Stimulated activated effector memory CD8-positive, alpha-beta T cell treated with anti-CD3 and anti-CD28 coated beads, Interleukin-12 subunit alpha, Interleukin-12 subunit beta, amount 100 ng/mL, for 72 hours (primary cell): ENCODE data around the gene SHISA7.
"Not testable (repeated sequence)": the region's sequence is repeated elsewhere in the genome, so short reads cannot be mapped to it uniquely, and the experiment has no call there.

Experiments used
- ATAC-seq: fragments of 150-1000 bp; cut with Tn5 transposase; 2 replicates; pipeline ENCODE4 v1.10.0; 2021
- DNase-seq, 2 donors: peaks; one replicate each; pipeline ENCODE4 v3.0.0; 2021 to 2022; ENCODE audit warnings: low spot score in 2 of 2
- H3K27ac Mint-ChIP-seq: one replicate; pipeline ENCODE4 v1.8.0; 2022; ENCODE audit warnings: mild to moderate bottlenecking, mixed read lengths
- H3K36me3 Mint-ChIP-seq: one replicate; pipeline ENCODE4 v1.8.0; 2022; ENCODE audit warnings: mild to moderate bottlenecking, mixed read lengths
- H3K4me1 Mint-ChIP-seq: one replicate; pipeline ENCODE4 v1.8.0; 2022; ENCODE audit warnings: mixed read lengths
- H3K4me3 Mint-ChIP-seq: one replicate; pipeline ENCODE4 v1.8.0; 2022; ENCODE audit warnings: mild to moderate bottlenecking, mixed read lengths
- H3K9me3 Mint-ChIP-seq: one replicate; pipeline ENCODE4 v1.8.0; 2022; ENCODE audit warnings: mixed read lengths

The SHISA7 gene

GRCh38 chr19:55460670-55461258, 17.7 kb upstream of the SHISA7 start:
- no peak for ATAC-seq
- peaks cover 8% of the 10 kb centered on the region for H3K36me3 Mint-ChIP-seq
- peak in 1 of 2 donors; percentile 69 for DNase-seq

GRCh38 chr19:55459950-55460657, 17.0 kb upstream of the SHISA7 start:
- H3K4me3 Mint-ChIP-seq = peak overlapping the region; percentile 87
- peaks cover 8% of the 10 kb centered on the region for H3K36me3 Mint-ChIP-seq
- ATAC-seq = no peak
- no peak for DNase-seq
- H3K27ac Mint-ChIP-seq = peak overlapping the region; percentile 93
- H3K4me1 Mint-ChIP-seq = peaks cover 36% of the 10 kb centered on the region
- H3K9me3 Mint-ChIP-seq = no peaks in the 10 kb centered on the region

More at GRCh38 chr19:55460670-55461258, 17.7 kb upstream of the SHISA7 start:
- Mint-ChIP-seq H3K4me3 (peak overlapping the region; percentile 87), H3K27ac (peak overlapping the region; percentile 93), H3K4me1 (peaks cover 36% of the 10 kb centered on the region), H3K9me3 (no peaks in the 10 kb centered on the region)

DNA sequence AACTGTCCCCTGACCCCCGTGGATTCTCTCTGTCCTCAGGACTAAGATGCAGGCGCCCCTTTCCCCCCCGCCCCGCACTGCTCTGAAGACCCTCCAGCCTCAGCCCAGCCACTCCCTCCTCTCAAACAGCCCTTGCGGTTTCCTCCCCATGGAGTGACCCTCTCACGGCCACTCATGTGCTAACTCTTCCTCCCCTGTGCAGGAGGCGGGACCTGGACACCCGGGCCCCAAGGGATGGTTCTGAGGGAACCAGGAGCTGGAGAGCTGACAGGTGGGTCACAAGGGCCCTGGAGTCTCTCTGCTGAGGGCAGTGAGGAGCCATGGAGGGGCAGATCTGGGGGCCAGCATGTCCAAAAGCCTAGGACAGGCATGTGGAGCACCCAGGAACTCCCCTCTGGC, 16.4 kb upstream of the SHISA7 start:
- Mint-ChIP-seq H3K4me3 (peak overlapping the region; percentile 87), H3K9me3 (no peaks in the 10 kb centered on the region), H3K4me1 (peaks cover 36% of the 10 kb centered on the region), H3K27ac (no peak overlapping the region), H3K36me3 (peaks cover 8% of the 10 kb centered on the region)
- no peak for DNase-seq
- no peak for ATAC-seq

DNA sequence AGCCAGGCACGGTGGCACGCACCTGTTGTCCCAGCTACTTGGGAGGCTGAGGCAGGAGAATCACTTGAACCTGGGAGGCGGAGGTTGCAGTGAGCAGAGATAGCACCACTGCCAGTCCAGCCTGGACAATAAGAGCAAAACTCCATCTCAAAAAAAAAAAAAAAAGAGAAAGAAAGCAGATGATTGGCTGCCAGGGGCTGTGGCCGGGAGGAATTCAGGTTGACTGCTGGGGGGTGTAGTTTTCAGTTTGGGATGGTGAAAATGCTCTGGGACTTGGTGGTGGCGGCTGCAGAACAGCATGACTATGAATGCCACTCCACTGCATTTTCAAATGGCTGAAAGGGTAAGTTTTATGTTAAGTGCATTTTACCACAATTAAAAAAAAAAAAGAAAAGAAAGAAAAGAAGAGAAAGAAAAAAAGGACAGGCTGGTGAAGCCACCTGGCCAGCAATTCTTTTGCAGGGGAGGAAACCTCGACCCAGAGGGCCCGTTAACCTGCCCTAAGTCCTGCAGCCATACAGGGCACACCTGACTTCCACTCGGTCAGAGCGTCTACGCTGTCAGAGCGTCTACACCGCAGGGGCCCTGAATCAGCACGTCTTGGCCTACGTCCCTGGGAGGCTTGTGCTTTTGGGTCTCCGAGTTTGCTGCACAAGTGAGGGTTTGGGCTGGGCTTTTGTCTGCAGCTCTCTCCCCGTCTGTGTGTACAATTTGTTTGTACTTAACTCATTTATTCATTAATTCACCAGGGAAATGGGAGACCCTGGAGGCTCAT, 14.8 kb upstream of the SHISA7 start:
- peaks cover 33% of the 10 kb centered on the region for H3K4me1 Mint-ChIP-seq
- no peaks in the 10 kb centered on the region for H3K9me3 Mint-ChIP-seq
- peaks cover 8% of the 10 kb centered on the region for H3K36me3 Mint-ChIP-seq
- no peak for ATAC-seq
- H3K4me3 Mint-ChIP-seq = no peak overlapping the region
- H3K27ac Mint-ChIP-seq = peak overlapping the region; percentile 8
- DNase-seq = no peak

- peaks cover 24% of the 10 kb centered on the region for H3K4me1 Mint-ChIP-seq
- no peak overlapping the region for H3K27ac Mint-ChIP-seq
- no peak overlapping the region for H3K4me3 Mint-ChIP-seq
- DNase-seq = no peak
- peaks cover under 1% of the 10 kb centered on the region for H3K36me3 Mint-ChIP-seq
- no peaks in the 10 kb centered on the region for H3K9me3 Mint-ChIP-seq
- no peak for ATAC-seq
These were observed 13.2 kb upstream of the SHISA7 start for GRCh38 chr19:55456347-55456746.

DNA sequence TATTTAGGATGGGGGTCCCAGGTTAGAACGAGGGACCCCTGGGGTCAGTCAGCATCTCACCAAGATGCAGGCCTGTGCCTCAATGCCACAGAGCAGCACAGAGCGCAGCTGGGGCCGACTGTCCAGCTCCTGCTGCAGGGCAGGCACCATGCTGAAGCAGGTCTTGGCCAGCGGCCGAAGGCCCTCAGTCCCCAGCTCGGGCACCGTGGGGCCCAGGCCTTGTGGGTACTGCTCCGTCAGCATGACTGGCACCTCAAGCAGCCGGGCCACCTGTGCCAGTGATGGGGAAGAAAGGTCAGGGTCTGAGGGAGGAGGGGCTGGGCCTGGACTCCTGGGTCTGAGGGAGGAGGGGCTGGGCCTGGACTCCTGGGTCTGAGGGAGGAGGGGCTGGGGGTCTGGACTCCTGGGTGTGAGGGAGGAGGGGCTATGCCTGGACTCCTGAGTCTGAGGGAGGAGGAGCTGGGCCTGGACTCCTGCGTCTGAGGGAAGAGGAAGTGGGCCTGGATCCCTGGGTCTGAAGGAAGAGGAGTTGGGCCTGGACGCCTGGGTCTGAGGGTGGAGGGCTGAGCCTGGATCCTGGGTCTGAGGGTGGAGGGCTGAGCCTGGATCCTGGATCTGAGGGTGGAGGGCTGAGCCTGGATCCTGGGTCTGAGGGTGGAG, 12.6 kb upstream of the SHISA7 start:
- Mint-ChIP-seq H3K4me3 (no peak overlapping the region), H3K36me3 (no peaks in the 10 kb centered on the region), H3K9me3 (no peaks in the 10 kb centered on the region), H3K4me1 (peaks cover 18% of the 10 kb centered on the region), H3K27ac (no peak overlapping the region)
- no peak for DNase-seq
- ATAC-seq = no peak

- H3K4me1 Mint-ChIP-seq = peaks cover 10% of the 10 kb centered on the region
- DNase-seq (no peak), ATAC-seq (peak; percentile 43)
- no peak overlapping the region for H3K27ac Mint-ChIP-seq
- H3K4me3 Mint-ChIP-seq = no peak overlapping the region
- no peaks in the 10 kb centered on the region for H3K36me3 Mint-ChIP-seq
- H3K9me3 Mint-ChIP-seq = no peaks in the 10 kb centered on the region
These were observed 11.7 kb upstream of the SHISA7 start for GRCh38 chr19:55454787-55455243.

- H3K9me3 Mint-ChIP-seq = no peaks in the 10 kb centered on the region
- no peak for ATAC-seq
- H3K27ac Mint-ChIP-seq = no peak overlapping the region
- peaks cover 6% of the 10 kb centered on the region for H3K4me1 Mint-ChIP-seq
- DNase-seq = no peak
- H3K4me3 Mint-ChIP-seq = peak overlapping the region; percentile 1
- H3K36me3 Mint-ChIP-seq = no peaks in the 10 kb centered on the region
These were observed 10.6 kb upstream of the SHISA7 start for GRCh38 chr19:55453511-55454260.

DNA sequence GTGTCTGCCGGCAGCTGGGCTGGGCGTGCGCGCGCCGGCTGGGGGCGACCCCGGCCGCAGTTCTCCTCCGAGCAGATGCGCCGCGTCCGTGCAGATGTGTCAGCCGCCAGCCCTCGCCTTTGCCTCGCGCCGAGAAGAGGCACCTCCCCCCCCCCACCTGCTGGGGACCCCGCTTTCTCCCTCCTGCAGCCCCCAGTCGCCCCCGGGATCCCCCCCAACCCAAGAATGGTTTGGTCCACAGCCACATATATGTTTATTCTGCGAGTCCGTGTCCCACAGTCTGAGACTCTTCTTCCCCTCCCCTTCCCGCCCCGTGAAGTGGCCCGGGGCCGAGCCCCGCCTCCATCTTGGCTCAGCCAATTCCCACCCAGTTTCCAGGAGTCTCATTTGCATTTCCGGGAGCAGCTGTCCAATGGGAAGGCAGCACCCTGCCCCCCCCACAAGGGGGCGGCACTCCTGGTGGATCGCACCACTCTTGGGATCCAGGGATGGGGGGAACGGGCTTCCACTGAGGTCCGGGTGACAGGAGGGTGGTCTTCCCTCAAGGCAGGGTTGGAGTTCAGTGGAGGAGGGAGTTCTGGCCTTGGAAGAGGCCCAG, 9.7 kb upstream of the SHISA7 start:
- no peaks in the 10 kb centered on the region for H3K36me3 Mint-ChIP-seq
- H3K4me3 Mint-ChIP-seq = peak overlapping the region; percentile 49
- no peaks in the 10 kb centered on the region for H3K9me3 Mint-ChIP-seq
- ATAC-seq (peak; percentile 31), DNase-seq (no peak)
- H3K4me1 Mint-ChIP-seq = peaks cover 6% of the 10 kb centered on the region
- no peak overlapping the region for H3K27ac Mint-ChIP-seq

- H3K36me3 Mint-ChIP-seq = no peaks in the 10 kb centered on the region
- no peak overlapping the region for H3K27ac Mint-ChIP-seq
- H3K4me1 Mint-ChIP-seq = peaks cover 6% of the 10 kb centered on the region
- ATAC-seq = no peak
- peak overlapping the region; percentile 49 for H3K4me3 Mint-ChIP-seq
- H3K9me3 Mint-ChIP-seq = no peaks in the 10 kb centered on the region
- DNase-seq = no peak
These were observed 9.1 kb upstream of the SHISA7 start for GRCh38 chr19:55451965-55452748.

- Mint-ChIP-seq H3K9me3 (no peaks in the 10 kb centered on the region), H3K4me3 (peak overlapping the region; percentile 49), H3K4me1 (peaks cover 6% of the 10 kb centered on the region), H3K27ac (no peak overlapping the region), H3K36me3 (no peaks in the 10 kb centered on the region)
- ATAC-seq (no peak), DNase-seq (no peak)
These were observed 8.3 kb upstream of the SHISA7 start for GRCh38 chr19:55451163-55451964.

GRCh38 chr19:55449469-55449868, 6.4 kb upstream of the SHISA7 start:
- no peaks in the 10 kb centered on the region for H3K9me3 Mint-ChIP-seq
- H3K4me1 Mint-ChIP-seq = peaks cover 6% of the 10 kb centered on the region
- no peaks in the 10 kb centered on the region for H3K36me3 Mint-ChIP-seq
- no peak overlapping the region for H3K4me3 Mint-ChIP-seq
- ATAC-seq (no peak), DNase-seq (no peak)
- H3K27ac Mint-ChIP-seq = no peak overlapping the region

DNA sequence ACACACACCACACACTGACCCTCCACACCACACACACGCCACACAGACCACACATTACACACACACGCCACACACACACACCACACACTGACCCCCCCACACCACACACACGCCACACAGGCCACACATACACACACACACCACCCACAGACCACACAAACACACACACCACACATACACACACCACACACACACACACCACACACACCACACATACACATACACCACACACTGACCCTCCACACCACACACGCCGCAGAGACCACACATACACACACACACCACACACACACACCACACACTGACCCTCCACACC, 5.0 kb upstream of the SHISA7 start:
- not testable (repeated sequence) for H3K4me3 Mint-ChIP-seq, DNase-seq, H3K9me3 Mint-ChIP-seq, H3K4me1 Mint-ChIP-seq, ATAC-seq, H3K36me3 Mint-ChIP-seq, H3K27ac Mint-ChIP-seq
